ENCODE results near the gene PGAP6.

DNA sequence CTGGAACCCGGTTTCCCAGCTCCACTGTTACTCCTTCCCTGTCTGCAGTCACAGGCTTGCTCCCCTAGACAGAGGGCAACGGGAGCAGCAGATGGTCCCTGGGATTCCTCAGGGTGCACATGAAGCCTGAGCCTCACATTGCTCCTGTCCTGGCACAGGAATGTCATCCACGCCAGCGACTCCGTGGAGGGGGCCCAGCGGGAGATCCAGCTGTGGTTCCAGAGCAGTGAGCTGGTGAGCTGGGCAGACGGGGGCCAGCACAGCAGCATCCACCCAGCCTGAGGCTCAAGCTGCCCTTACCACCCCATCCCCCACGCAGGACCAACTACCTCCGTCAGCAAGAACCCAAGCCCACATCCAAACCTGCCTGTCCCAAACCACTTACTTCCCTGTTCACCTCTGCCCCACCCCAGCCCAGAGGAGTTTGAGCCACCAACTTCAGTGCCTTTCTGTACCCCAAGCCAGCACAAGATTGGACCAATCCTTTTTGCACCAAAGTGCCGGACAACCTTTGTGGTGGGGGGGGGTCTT is 18.3 kb upstream of the PGAP6 start:
- TF ChIP-seq, protein P1, sequence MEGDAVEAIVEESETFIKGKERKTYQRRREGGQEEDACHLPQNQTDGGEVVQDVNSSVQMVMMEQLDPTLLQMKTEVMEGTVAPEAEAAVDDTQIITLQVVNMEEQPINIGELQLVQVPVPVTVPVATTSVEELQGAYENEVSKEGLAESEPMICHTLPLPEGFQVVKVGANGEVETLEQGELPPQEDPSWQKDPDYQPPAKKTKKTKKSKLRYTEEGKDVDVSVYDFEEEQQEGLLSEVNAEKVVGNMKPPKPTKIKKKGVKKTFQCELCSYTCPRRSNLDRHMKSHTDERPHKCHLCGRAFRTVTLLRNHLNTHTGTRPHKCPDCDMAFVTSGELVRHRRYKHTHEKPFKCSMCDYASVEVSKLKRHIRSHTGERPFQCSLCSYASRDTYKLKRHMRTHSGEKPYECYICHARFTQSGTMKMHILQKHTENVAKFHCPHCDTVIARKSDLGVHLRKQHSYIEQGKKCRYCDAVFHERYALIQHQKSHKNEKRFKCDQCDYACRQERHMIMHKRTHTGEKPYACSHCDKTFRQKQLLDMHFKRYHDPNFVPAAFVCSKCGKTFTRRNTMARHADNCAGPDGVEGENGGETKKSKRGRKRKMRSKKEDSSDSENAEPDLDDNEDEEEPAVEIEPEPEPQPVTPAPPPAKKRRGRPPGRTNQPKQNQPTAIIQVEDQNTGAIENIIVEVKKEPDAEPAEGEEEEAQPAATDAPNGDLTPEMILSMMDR (IDR thresholded peaks at IDR 0.05), result no peak
- no peak for TF ChIP-seq POLR2A (IDR thresholded peaks at IDR 0.05)

Data from adrenal gland (tissue), 5 donors.